HepG2 (cell line): ENCODE measurements around the gene ANKLE1. TPM values are rescaled to one million over a fixed set of nuclear protein-coding genes. Genes with fewer than 3 reads are reported as not detected.
A peak's percentile ranks its signal among the peaks of the same experiment; 100 is the strongest.

Source experiments
- DNMT3B ChIP-seq: conservative IDR thresholded peaks from 2 replicates; pipeline ENCODE4 v1.6.1; 2016; ENCODE audit warnings: missing biosample characterization, control low read depth
- FOXK2 ChIP-seq: fragments of 450-650 bp; IDR thresholded peaks from 2 replicates; pipeline ENCODE4 v1.6.1; 2016
- GATAD1 ChIP-seq: IDR thresholded peaks from 2 replicates; pipeline ENCODE4 v1.6.1; 2016; ENCODE audit warnings: missing genetic modification reagents, missing compliant biosample characterization
- GTF3A ChIP-seq: sonication (generic); formaldehyde crosslinking; conservative IDR thresholded peaks from 2 replicates; pipeline ENCODE4 v1.4.0; 2020; ENCODE audit warnings: mild to moderate bottlenecking, missing genetic modification reagents
- HIVEP1 ChIP-seq: sonication (generic); formaldehyde crosslinking; IDR thresholded peaks from 2 replicates; pipeline ENCODE4 v1.4.0; 2020; ENCODE audit warnings: mild to moderate bottlenecking, missing genetic modification reagents
- HNRNPUL1 ChIP-seq: fragments of 200-400 bp; formaldehyde crosslinking; IDR thresholded peaks from 2 replicates; pipeline ENCODE4 v1.6.1; 2017; ENCODE audit warnings: low read depth, mild to moderate bottlenecking, low read length, moderate library complexity
- MED1 ChIP-seq: sonication (generic); formaldehyde crosslinking; IDR thresholded peaks from 2 replicates; pipeline ENCODE4 v1.4.0; 2020; ENCODE audit warnings: missing genetic modification reagents
- PHB2 ChIP-seq: fragments of 450-650 bp; IDR thresholded peaks from 2 replicates; pipeline ENCODE4 v1.6.1; 2018; ENCODE audit not compliant: partially characterized antibody
- SRSF9 ChIP-seq: fragments of 200-400 bp; formaldehyde crosslinking; IDR thresholded peaks from 2 replicates; pipeline ENCODE4 v1.6.1; 2018; ENCODE audit warnings: borderline replicate concordance, mild to moderate bottlenecking, low read depth, low read length; ENCODE audit not compliant: insufficient read depth, poor library complexity, severe bottlenecking
- ZFP1 ChIP-seq: IDR thresholded peaks from 2 replicates; pipeline ENCODE4 v1.6.1; 2016
- ZNF136 ChIP-seq: sonication (generic); formaldehyde crosslinking; IDR thresholded peaks from 2 replicates; pipeline ENCODE4 v1.8.1; 2022; ENCODE audit warnings: low read depth, mild to moderate bottlenecking, moderate library complexity, missing genetic modification reagents
- ZNF143 ChIP-seq: sonication (generic); formaldehyde crosslinking; IDR thresholded peaks from 2 replicates; pipeline ENCODE4 v1.4.0; 2020; ENCODE audit warnings: missing genetic modification reagents
- ZNF235 ChIP-seq: sonication (generic); formaldehyde crosslinking; IDR thresholded peaks from 2 replicates; pipeline ENCODE4 v1.8.1; 2023; ENCODE audit warnings: mild to moderate bottlenecking, missing genetic modification reagents, borderline replicate concordance
- ZNF335 ChIP-seq: sonication (generic); formaldehyde crosslinking; IDR thresholded peaks from 2 replicates; pipeline ENCODE4 v1.4.0; 2020; ENCODE audit warnings: missing genetic modification reagents
- ZNF337 ChIP-seq: sonication (generic); formaldehyde crosslinking; IDR thresholded peaks from 2 replicates; pipeline ENCODE4 v1.5.1; 2020; ENCODE audit warnings: missing genetic modification reagents, low read depth, mild to moderate bottlenecking, borderline replicate concordance
- ZNF484 ChIP-seq: sonication (generic); formaldehyde crosslinking; IDR thresholded peaks from 2 replicates; pipeline ENCODE4 v1.5.1; 2020; ENCODE audit warnings: mild to moderate bottlenecking, low read depth, missing genetic modification reagents, borderline replicate concordance
- ZNF496 ChIP-seq: sonication (generic); formaldehyde crosslinking; IDR thresholded peaks from 2 replicates; pipeline ENCODE4 v1.8.1; 2023; ENCODE audit warnings: mild to moderate bottlenecking, moderate library complexity, missing genetic modification reagents; ENCODE audit not compliant: insufficient replicate concordance
- ZNF562 ChIP-seq: sonication (generic); formaldehyde crosslinking; IDR thresholded peaks from 2 replicates; pipeline ENCODE4 v1.8.0; 2022; ENCODE audit warnings: missing genetic modification reagents, borderline replicate concordance
- ZNF572 ChIP-seq: sonication (generic); formaldehyde crosslinking; IDR thresholded peaks from 2 replicates; pipeline ENCODE4 v1.5.1; 2020; ENCODE audit warnings: mild to moderate bottlenecking, missing genetic modification reagents
- ZSCAN20 ChIP-seq: sonication (generic); formaldehyde crosslinking; IDR thresholded peaks from 2 replicates; pipeline ENCODE4 v1.4.0; 2020; ENCODE audit warnings: missing genetic modification reagents, mild to moderate bottlenecking, borderline replicate concordance
- polyA plus RNA-seq, 8 experiments: library from polyadenylated mRNA; depleted of rRNA in 3 of 8; stranded (reverse) in 7 of 8; unstranded in 1 of 8; fragments of >200 nt; fragmentation: Illumina TruSeq in 4 of 8; extraction: Trizol in 4 of 8; gene quantifications; 2 replicates each; pipeline versions ENCODE4 v1.2.1 to v1.2.3, GENCODE V29; 2011 to 2016; ENCODE audit warnings: low read depth in 4 of 8, missing spikeins in 1 of 8, mixed read lengths in 1 of 8; ENCODE audit not compliant: insufficient read depth in 1 of 8
- total RNA-seq, 5 experiments: library from RNA; depleted of rRNA; stranded (reverse); fragments of >200 nt; fragmentation: Illumina TruSeq; extraction: Trizol; gene quantifications; 2 replicates each; pipeline ENCODE4 v1.2.3, GENCODE V29; 2016; ENCODE audit warnings: low read depth in 1 of 5
- TF ChIP-seq, protein P1 (sequence below): sonication (generic); formaldehyde crosslinking; IDR thresholded peaks from 2 replicates; pipeline ENCODE4 v1.8.1; 2023; ENCODE audit warnings: mild to moderate bottlenecking, missing genetic modification reagents
- TF ChIP-seq, protein P2 (sequence below): sonication (generic); formaldehyde crosslinking; IDR thresholded peaks from 2 replicates; pipeline ENCODE4 v1.4.0; 2020; ENCODE audit warnings: missing genetic modification reagents, mild to moderate bottlenecking, borderline replicate concordance
- TF ChIP-seq, protein P3 (sequence below): sonication (generic); formaldehyde crosslinking; IDR thresholded peaks from 2 replicates; pipeline ENCODE4 v1.4.0; 2020; ENCODE audit warnings: missing genetic modification reagents
- TF ChIP-seq, protein P4 (sequence below): IDR thresholded peaks from 2 replicates; pipeline ENCODE4 v1.6.1; 2016; ENCODE audit warnings: low read depth, control low read depth
- TF ChIP-seq, protein P5 (sequence below): sonication (generic); formaldehyde crosslinking; IDR thresholded peaks from 2 replicates; pipeline ENCODE4 v1.8.0; 2022; ENCODE audit warnings: missing genetic modification reagents, mild to moderate bottlenecking, inconsistent platforms, borderline replicate concordance

The ANKLE1 gene
- total and polyA plus RNA-seq, 2 of the 13 experiments (the other 11 are each of a cell fraction or from before 2014, with no cell fraction given), result 0.69 to 1.5 TPM

DNA sequence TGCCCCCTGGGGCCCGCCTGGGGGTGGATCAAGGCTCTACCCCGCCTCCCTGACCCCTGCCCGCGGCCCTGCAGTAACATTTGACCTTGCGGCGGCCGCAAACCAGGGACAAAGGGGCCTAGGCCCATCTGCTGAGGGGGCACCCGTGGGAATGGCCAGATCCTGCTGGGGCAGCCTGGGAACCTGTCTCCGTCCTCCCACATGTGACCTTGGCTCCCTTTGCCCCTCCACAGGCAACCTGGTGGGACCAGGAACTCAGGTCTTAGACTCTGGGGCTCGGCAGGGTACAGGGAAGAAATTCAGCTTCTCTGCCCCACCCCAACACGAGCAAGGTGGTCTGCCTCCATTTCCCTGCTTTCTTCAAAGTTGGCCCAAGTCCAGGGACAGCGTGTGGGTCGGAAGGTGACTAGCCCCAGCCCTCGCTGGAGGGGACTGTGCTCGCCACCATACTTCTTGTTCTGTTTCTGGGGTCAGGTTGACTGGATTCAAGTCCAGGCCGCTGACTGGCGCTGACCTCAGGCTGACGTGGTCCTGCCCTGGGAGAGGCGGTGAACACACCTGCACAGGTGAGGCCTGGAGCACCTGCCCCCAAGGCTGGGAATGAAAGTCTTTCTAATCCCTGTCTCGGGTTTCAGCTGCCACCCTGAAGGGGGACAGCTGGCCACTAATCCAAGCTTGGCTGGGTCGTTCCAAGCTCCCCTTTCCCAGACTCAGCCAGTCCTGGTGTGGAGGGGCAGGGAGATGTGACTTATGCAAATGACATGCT, 33.5 kb upstream of the ANKLE1 start (continued):
- no peak for TF ChIP-seq ZNF562
- peak; percentile 98 for TF ChIP-seq HIVEP1 (CRISPR knock-in tag)
- peak; percentile 69 for TF ChIP-seq GATAD1 (CRISPR knock-in tag)
- TF ChIP-seq GTF3A, result no peak
- TF ChIP-seq ZSCAN20 (CRISPR knock-in tag), result no peak
- peak; percentile 85 for TF ChIP-seq MED1 (CRISPR knock-in tag)
- TF ChIP-seq ZNF496 (CRISPR knock-in tag), result no peak
- no peak for TF ChIP-seq PHB2
- TF ChIP-seq, protein P1, sequence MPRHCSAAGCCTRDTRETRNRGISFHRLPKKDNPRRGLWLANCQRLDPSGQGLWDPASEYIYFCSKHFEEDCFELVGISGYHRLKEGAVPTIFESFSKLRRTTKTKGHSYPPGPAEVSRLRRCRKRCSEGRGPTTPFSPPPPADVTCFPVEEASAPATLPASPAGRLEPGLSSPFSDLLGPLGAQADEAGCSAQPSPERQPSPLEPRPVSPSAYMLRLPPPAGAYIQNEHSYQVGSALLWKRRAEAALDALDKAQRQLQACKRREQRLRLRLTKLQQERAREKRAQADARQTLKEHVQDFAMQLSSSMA, result no peak
- no peak for TF ChIP-seq ZNF335 (CRISPR knock-in tag)
- no peak for TF ChIP-seq ZNF136 (CRISPR knock-in tag)
- TF ChIP-seq, protein P2, sequence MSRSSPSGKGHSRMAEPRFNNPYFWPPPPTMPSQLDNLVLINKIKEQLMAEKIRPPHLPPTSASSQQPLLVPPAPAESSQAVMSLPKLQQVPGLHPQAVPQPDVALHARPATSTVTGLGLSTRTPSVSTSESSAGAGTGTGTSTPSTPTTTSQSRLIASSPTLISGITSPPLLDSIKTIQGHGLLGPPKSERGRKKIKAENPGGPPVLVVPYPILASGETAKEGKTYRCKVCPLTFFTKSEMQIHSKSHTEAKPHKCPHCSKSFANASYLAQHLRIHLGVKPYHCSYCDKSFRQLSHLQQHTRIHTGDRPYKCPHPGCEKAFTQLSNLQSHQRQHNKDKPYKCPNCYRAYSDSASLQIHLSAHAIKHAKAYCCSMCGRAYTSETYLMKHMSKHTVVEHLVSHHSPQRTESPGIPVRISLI, result peak; percentile 75
- TF ChIP-seq ZNF143, result peak; percentile 50
- TF ChIP-seq SRSF9, result no peak
- TF ChIP-seq FOXK2, result no peak
- no peak for TF ChIP-seq ZNF337 (CRISPR knock-in tag)
- TF ChIP-seq, protein P3, sequence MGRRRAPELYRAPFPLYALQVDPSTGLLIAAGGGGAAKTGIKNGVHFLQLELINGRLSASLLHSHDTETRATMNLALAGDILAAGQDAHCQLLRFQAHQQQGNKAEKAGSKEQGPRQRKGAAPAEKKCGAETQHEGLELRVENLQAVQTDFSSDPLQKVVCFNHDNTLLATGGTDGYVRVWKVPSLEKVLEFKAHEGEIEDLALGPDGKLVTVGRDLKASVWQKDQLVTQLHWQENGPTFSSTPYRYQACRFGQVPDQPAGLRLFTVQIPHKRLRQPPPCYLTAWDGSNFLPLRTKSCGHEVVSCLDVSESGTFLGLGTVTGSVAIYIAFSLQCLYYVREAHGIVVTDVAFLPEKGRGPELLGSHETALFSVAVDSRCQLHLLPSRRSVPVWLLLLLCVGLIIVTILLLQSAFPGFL (CRISPR knock-in tag), result no peak
- TF ChIP-seq DNMT3B (CRISPR knock-in tag), result no peak
- peak; percentile 32; the same call in 1 of the 2 replicates for TF ChIP-seq ZFP1 (CRISPR knock-in tag)
- TF ChIP-seq HNRNPUL1, result no peak
- peak; percentile 50; the same call in 1 of the 2 replicates for TF ChIP-seq ZNF572 (CRISPR knock-in tag)
- TF ChIP-seq, protein P4, sequence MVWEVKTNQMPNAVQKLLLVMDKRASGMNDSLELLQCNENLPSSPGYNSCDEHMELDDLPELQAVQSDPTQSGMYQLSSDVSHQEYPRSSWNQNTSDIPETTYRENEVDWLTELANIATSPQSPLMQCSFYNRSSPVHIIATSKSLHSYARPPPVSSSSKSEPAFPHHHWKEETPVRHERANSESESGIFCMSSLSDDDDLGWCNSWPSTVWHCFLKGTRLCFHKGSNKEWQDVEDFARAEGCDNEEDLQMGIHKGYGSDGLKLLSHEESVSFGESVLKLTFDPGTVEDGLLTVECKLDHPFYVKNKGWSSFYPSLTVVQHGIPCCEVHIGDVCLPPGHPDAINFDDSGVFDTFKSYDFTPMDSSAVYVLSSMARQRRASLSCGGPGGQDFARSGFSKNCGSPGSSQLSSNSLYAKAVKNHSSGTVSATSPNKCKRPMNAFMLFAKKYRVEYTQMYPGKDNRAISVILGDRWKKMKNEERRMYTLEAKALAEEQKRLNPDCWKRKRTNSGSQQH (CRISPR knock-in tag), result 0 out of 2 replicates have a peak, but pooled peaks have one; percentile 78
- TF ChIP-seq, protein P5, sequence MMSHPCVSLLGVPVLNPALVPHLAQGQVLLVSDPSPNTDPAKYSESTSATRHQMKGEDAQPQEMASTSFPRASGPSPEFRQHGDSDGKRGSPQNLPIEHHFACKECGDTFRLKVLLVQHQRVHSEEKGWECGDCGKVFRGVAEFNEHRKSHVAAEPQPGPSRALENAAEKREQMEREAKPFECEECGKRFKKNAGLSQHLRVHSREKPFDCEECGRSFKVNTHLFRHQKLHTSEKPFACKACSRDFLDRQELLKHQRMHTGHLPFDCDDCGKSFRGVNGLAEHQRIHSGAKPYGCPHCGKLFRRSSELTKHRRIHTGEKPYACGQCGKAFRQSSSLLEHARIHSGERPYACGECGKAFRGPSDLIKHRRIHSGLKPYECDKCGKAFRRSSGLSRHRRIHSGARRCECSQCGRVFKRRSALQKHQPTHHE (CRISPR knock-in tag), result no peak
- peak; percentile 83; the same call in 1 of the 2 replicates for TF ChIP-seq ZNF235 (CRISPR knock-in tag)
- TF ChIP-seq ZNF484 (CRISPR knock-in tag), result no peak
